HPDE6-E6E7 (cell line): Measurements from ENCODE around the gene ASB15.

ENCODE experiments used
- DNase-seq: peaks from one replicate; pipeline ENCODE4 v3.0.0; 2011; ENCODE audit warnings: missing footprints; ENCODE audit errors: extremely low spot score

ASB15 gene

GRCh38 chr7:123662755-123663154 lies 61.1 kb downstream of the ASB15 start:
- DNase-seq: no peak

GRCh38 chr7:123663200-123663599 lies 61.6 kb downstream of the ASB15 start:
- DNase-seq: no peak

- DNase-seq: no peak
Observed at GRCh38 chr7:123665157-123665556, 63.5 kb downstream of the ASB15 start.

GRCh38 chr7:123665896-123666295 lies 64.3 kb downstream of the ASB15 start:
- DNase-seq: no peak

GRCh38 chr7:123666492-123666891 lies 64.9 kb downstream of the ASB15 start:
- DNase-seq: no peak

DNA sequence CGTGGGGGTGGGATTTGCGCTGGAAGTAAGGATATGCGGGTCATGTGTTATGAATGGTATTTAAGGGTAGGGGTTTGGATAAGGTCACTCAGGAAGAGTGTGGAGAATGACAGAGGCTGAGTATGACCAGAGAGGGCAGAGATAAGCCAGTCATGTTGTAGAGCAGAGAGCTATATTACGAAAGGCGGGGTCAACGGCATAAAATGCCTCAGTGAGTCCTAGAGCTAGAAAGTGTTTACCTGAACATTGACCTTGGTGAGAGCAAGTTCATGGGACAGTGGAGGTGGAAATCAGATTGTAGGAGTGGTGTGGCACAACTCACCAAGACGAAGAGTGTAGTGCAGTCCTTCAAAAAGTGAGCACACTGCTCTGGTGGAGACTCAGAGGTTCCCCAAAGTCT lies 67.9 kb downstream of the ASB15 start:
- no peak for DNase-seq

GRCh38 chr7:123673137-123673732 lies 71.6 kb downstream of the ASB15 start:
- no peak for DNase-seq

- no peak for DNase-seq
Observed at GRCh38 chr7:123673752-123674398, 72.3 kb downstream of the ASB15 start.

GRCh38 chr7:123674399-123675180 lies 73.0 kb downstream of the ASB15 start:
- peak; percentile 47 for DNase-seq

- peak; percentile 20 for DNase-seq
Observed at GRCh38 chr7:123675181-123675473, 73.5 kb downstream of the ASB15 start.

- no peak for DNase-seq
Observed at GRCh38 chr7:123677061-123677715, 75.6 kb downstream of the ASB15 start.

- no peak for DNase-seq
Observed at GRCh38 chr7:123679614-123680013, 78.0 kb downstream of the ASB15 start.

GRCh38 chr7:123680580-123680979 lies 79.0 kb downstream of the ASB15 start:
- DNase-seq: no peak

- DNase-seq: no peak
Observed at GRCh38 chr7:123681561-123681960, 79.9 kb downstream of the ASB15 start.

DNA sequence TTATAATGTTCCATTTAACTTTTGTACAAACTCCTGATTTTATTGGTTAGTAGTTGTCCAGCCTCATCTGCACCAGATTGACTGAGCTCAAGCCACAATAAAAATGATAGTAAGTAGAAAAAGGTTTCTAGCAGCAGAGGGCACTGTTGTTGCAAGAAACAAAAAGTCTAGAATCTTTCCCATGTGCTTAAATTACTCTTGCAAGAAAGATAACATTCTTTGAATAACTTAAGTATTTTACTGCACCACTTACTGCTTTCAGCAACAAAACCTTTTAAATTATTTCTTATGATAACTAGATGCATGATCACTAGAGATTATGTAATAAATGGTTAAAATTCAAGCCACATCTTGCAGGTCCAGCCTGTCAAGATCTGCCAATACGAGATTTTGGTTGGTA lies 81.1 kb downstream of the ASB15 start:
- no peak for DNase-seq

- no peak for DNase-seq
Observed at GRCh38 chr7:123687161-123687560, 85.5 kb downstream of the ASB15 start.

GRCh38 chr7:123687727-123688126 lies 86.1 kb downstream of the ASB15 start:
- DNase-seq: no peak
